ENCODE results near the gene LYRM4.

Gene LYRM4

GRCh38 chr6:5229356-5229755, 31.4 kb downstream of the LYRM4 start:
- in situ Hi-C loops (cut with HindIII; ENCODE audit: low pct_unique_long_range_greater_than_20kb, low sequenced_read_pairs) = no loop called here
- no peak for TF ChIP-seq JUND (IDR thresholded peaks at IDR 0.05; ENCODE audit: low read depth)
- DNase-seq (ENCODE audit: low read depth in 1 of 2, low spot score in 1 of 2) = no peak

GRCh38 chr6:5223309-5223708, 37.4 kb downstream of the LYRM4 start:
- in situ Hi-C loops (cut with HindIII; ENCODE audit: low pct_unique_long_range_greater_than_20kb, low sequenced_read_pairs) = no loop called here
- TF ChIP-seq JUND (IDR thresholded peaks at IDR 0.05; ENCODE audit: low read depth) = no peak
- no peak for DNase-seq (ENCODE audit: low read depth in 1 of 2, low spot score in 1 of 2)

- no peak for DNase-seq (ENCODE audit: low read depth in 1 of 2, low spot score in 1 of 2)
- in situ Hi-C loops (cut with HindIII; ENCODE audit: low pct_unique_long_range_greater_than_20kb, low sequenced_read_pairs) = no loop called here
- TF ChIP-seq JUND (IDR thresholded peaks at IDR 0.05; ENCODE audit: low read depth) = no peak
These were observed 40.3 kb downstream of the LYRM4 start for GRCh38 chr6:5220443-5220842.

GRCh38 chr6:5219011-5219691, 41.6 kb downstream of the LYRM4 start:
- in situ Hi-C loops (cut with HindIII; ENCODE audit: low pct_unique_long_range_greater_than_20kb, low sequenced_read_pairs) = no loop called here
- peak in 1 of 2 experiments; percentile 19 for DNase-seq (ENCODE audit: low read depth in 1 of 2, low spot score in 1 of 2)
- no peak for TF ChIP-seq JUND (IDR thresholded peaks at IDR 0.05; ENCODE audit: low read depth)

- DNase-seq (ENCODE audit: low read depth in 1 of 2, low spot score in 1 of 2) = no peak
- in situ Hi-C loops (cut with HindIII; ENCODE audit: low pct_unique_long_range_greater_than_20kb, low sequenced_read_pairs) = no loop called here
- TF ChIP-seq JUND (IDR thresholded peaks at IDR 0.05; ENCODE audit: low read depth) = no peak
These were observed 43.4 kb downstream of the LYRM4 start for GRCh38 chr6:5217356-5217755.

DNA sequence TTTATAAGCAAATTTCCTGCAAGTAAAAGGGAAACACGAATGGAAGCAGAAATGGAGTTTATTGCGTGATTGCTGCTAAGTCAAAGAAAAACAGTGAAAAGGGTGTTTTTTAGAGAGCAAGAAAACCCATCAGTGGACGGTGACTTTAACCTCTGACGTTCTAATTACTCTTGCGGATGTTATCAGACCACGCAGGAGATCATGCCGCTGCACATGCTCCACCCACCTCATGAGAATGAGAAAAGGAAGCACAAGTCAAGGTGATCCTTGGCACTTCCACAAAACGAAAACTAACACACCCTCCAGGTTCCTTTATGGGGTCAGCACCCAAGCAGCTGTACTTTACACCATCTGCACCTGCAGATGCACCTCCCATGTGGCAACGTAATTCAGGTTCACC, 45.0 kb downstream of the LYRM4 start:
- in situ Hi-C loops (cut with HindIII; ENCODE audit: low pct_unique_long_range_greater_than_20kb, low sequenced_read_pairs) = no loop called here
- TF ChIP-seq JUND (IDR thresholded peaks at IDR 0.05; ENCODE audit: low read depth) = no peak
- DNase-seq (ENCODE audit: low read depth in 1 of 2, low spot score in 1 of 2) = no peak

DNA sequence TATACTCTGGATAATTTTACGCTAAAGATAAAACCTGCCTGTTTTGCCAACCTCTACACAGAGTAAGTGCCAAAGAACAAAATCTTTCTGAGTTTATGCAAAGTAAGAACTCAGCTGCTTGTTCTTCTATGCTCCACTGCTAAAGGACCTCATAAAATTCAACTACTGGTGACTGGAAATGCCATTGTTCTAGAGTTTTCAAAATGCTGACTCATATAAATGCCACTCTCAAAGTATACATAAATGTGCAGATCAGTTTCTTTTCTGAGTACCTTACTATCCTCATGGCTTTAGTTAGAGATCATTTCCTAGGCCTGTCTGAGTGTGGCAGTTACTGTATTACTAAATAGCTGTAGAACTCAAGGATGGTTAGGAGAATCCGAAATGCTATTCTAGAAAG, 45.6 kb downstream of the LYRM4 start:
- no peak for TF ChIP-seq JUND (IDR thresholded peaks at IDR 0.05; ENCODE audit: low read depth)
- no peak for DNase-seq (ENCODE audit: low read depth in 1 of 2, low spot score in 1 of 2)
- in situ Hi-C loops (cut with HindIII; ENCODE audit: low pct_unique_long_range_greater_than_20kb, low sequenced_read_pairs) = no loop called here

DNA sequence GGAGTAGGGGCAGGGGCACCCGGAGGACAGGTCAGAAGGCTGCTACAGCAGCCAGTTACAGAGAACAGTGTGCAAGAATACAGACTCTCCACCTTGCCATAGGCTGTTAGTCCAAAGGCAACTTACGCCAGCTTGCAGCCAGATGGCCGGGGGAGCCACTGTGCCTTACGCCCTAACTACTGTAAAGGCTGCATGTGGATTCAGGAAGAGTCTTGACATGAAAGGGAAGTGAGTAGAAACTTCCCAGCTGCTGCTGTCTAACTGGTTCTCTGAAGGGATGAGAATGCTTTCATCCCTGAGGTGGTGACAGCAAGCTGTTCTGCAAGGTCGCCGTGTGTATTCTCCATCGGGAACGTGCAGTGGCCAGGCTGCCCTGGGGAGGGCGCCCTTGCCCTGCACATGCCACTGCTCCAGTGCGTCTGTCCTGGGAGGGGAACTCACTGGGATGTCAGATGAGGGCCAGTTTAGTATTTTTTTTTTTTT, 46.1 kb downstream of the LYRM4 start:
- in situ Hi-C loops (cut with HindIII; ENCODE audit: low pct_unique_long_range_greater_than_20kb, low sequenced_read_pairs) = no loop called here
- DNase-seq (ENCODE audit: low read depth in 1 of 2, low spot score in 1 of 2) = peak in 1 of 2 experiments; percentile 49

DNA sequence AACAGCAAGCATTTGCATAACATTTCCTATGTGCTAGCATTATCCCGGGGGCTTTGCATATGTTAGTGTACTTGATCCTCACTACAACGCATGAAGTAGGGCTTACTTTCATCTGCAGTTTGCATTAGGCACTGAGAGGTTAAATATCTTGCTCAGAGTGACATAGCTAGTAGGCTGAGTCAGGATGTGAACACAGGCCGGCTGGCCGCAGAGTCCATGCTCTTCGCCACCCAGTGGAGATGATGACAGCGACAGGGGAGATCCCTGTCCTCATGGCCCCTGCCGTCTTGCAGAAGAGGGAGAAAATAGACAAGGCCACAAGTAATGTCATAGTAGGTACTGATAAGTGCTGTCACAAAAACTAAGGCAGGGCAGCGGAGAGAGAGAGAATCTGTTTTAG, 46.9 kb downstream of the LYRM4 start:
- in situ Hi-C loops (cut with HindIII; ENCODE audit: low pct_unique_long_range_greater_than_20kb, low sequenced_read_pairs) = no loop called here
- TF ChIP-seq JUND (IDR thresholded peaks at IDR 0.05; ENCODE audit: low read depth) = no peak
- no peak for DNase-seq (ENCODE audit: low read depth in 1 of 2, low spot score in 1 of 2)

More for the DNA sequence above, 46.1 kb downstream of the LYRM4 start:
- TF ChIP-seq JUND (IDR thresholded peaks at IDR 0.05; ENCODE audit: low read depth) = no peak

- DNase-seq (ENCODE audit: low read depth in 1 of 2, low spot score in 1 of 2) = no peak
- TF ChIP-seq JUND (IDR thresholded peaks at IDR 0.05; ENCODE audit: low read depth) = no peak
- in situ Hi-C loops (cut with HindIII; ENCODE audit: low pct_unique_long_range_greater_than_20kb, low sequenced_read_pairs) = no loop called here
These were observed 49.3 kb downstream of the LYRM4 start for GRCh38 chr6:5211492-5211891.

- in situ Hi-C loops (cut with HindIII; ENCODE audit: low pct_unique_long_range_greater_than_20kb, low sequenced_read_pairs) = no loop called here
- TF ChIP-seq JUND (IDR thresholded peaks at IDR 0.05; ENCODE audit: low read depth) = no peak
- DNase-seq (ENCODE audit: low read depth in 1 of 2, low spot score in 1 of 2) = no peak
These were observed 52.2 kb downstream of the LYRM4 start for GRCh38 chr6:5208471-5208971.

DNA sequence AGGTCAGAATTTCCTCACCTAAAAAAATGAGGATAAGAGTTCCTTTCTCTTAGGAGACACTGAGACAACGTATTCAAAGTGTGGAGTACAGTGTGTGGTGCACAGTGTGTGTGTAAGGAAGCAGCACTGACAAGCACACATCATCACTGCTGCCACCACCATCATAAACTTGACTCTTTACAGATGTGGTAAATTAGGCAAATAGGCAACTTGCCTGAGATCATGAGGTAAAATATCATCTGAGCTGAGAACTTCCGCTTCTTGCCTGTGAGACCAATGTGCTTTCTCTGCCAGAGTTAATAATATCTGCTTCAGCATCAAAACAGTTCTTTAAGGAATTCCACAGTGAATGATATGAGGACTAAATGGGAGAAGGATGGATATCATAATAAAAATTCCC, 52.7 kb downstream of the LYRM4 start:
- no peak for TF ChIP-seq JUND (IDR thresholded peaks at IDR 0.05; ENCODE audit: low read depth)
- in situ Hi-C loops (cut with HindIII; ENCODE audit: low pct_unique_long_range_greater_than_20kb, low sequenced_read_pairs) = no loop called here
- DNase-seq (ENCODE audit: low read depth in 1 of 2, low spot score in 1 of 2) = no peak

GRCh38 chr6:5206920-5207561, 53.7 kb downstream of the LYRM4 start:
- TF ChIP-seq JUND (IDR thresholded peaks at IDR 0.05; ENCODE audit: low read depth) = no peak
- no peak for DNase-seq (ENCODE audit: low read depth in 1 of 2, low spot score in 1 of 2)
- in situ Hi-C loops (cut with HindIII; ENCODE audit: low pct_unique_long_range_greater_than_20kb, low sequenced_read_pairs) = no loop called here
